Smooth muscle cell (in vitro differentiated cells): ENCODE results near the gene AMFR. TPM values are rescaled to one million over a fixed set of nuclear protein-coding genes. Genes with fewer than 3 reads are reported as not detected.

Source experiments
- DNase-seq: peaks from one replicate; lab custom pipeline; 2025; ENCODE audit not compliant: unreplicated experiment; lab: John Stamatoyannopoulos, UW
- H2AFZ ChIP-seq: fragments of 200-600 bp; sonication (generic); 2 replicates; pipeline ENCODE4 v1.6.0; 2016; ENCODE audit warnings: antibody characterized with exemption, low read depth, mild to moderate bottlenecking
- H3F3A ChIP-seq: fragments of 200-600 bp; sonication (generic); 2 replicates; pipeline ENCODE4 v1.6.0; 2017; ENCODE audit warnings: antibody characterized with exemption, low read depth
- H3K27ac ChIP-seq: fragments of 200-600 bp; sonication (generic); 2 replicates; pipeline ENCODE4 v1.5.1; 2016; ENCODE audit warnings: low read depth, mild to moderate bottlenecking
- H3K27me3 ChIP-seq: fragments of 200-600 bp; sonication (generic); 2 replicates; pipeline ENCODE4 v1.6.1; 2016; ENCODE audit warnings: low read depth, mild to moderate bottlenecking
- H3K36me3 ChIP-seq: fragments of 200-600 bp; sonication (generic); 2 replicates; pipeline ENCODE4 v1.5.1; 2016; ENCODE audit warnings: low read depth
- H3K4me1 ChIP-seq: fragments of 200-600 bp; sonication (generic); 2 replicates; pipeline ENCODE4 v1.5.1; 2016; ENCODE audit warnings: low read depth
- H3K4me2 ChIP-seq: fragments of 200-600 bp; sonication (generic); 2 replicates; pipeline ENCODE4 v1.6.0; 2016; ENCODE audit warnings: mild to moderate bottlenecking
- H3K4me3 ChIP-seq: fragments of 200-600 bp; sonication (generic); 2 replicates; pipeline ENCODE4 v1.5.1; 2016; ENCODE audit warnings: mild to moderate bottlenecking
- H3K79me2 ChIP-seq: fragments of 200-600 bp; sonication (generic); 2 replicates; pipeline ENCODE4 v1.6.0; 2016; ENCODE audit warnings: low read depth, mild to moderate bottlenecking
- H3K9ac ChIP-seq: fragments of 200-600 bp; sonication (generic); 2 replicates; pipeline ENCODE4 v1.6.0; 2016; ENCODE audit warnings: low read depth
- H3K9me3 ChIP-seq: fragments of 200-600 bp; sonication (generic); replicated peaks from 2 replicates; pipeline ENCODE4 v1.5.1; 2016; ENCODE audit warnings: low read depth
- H4K20me1 ChIP-seq: fragments of 200-600 bp; sonication (generic); 2 replicates; pipeline ENCODE4 v1.6.0; 2016; ENCODE audit warnings: low read depth
- CTCF ChIP-seq: fragments of 200-600 bp; sonication (generic); IDR thresholded peaks from 2 replicates; pipeline ENCODE4 v1.5.1; 2017; ENCODE audit warnings: borderline replicate concordance, mild to moderate bottlenecking, antibody characterized with exemption; ENCODE audit not compliant: insufficient read depth, poor library complexity, severe bottlenecking
- WGBS: methylation state at CpG from one replicate; pipeline ENCODE4 v1.1.7; 2016; ENCODE audit warnings: low lambda C conversion rate; 5-methylcytosine and 5-hydroxymethylcytosine counted together
- polyA plus RNA-seq: library from polyadenylated mRNA; unstranded; fragments of >200 nt; fragmentation: Nextera tagmentation; extraction: Ambion mirVana; gene quantifications from 2 replicates; pipeline ENCODE4 v1.2.1, GENCODE V29; 2016
- total RNA-seq: library from RNA; depleted of rRNA; stranded (reverse); fragments of >200 nt; gene quantifications from 2 replicates; pipeline ENCODE4 v1.2.3, GENCODE V29; 2014

AMFR gene
- total and polyA plus RNA-seq, 2 experiments from 2014 or later: 45.2 to 76.6 TPM

DNA sequence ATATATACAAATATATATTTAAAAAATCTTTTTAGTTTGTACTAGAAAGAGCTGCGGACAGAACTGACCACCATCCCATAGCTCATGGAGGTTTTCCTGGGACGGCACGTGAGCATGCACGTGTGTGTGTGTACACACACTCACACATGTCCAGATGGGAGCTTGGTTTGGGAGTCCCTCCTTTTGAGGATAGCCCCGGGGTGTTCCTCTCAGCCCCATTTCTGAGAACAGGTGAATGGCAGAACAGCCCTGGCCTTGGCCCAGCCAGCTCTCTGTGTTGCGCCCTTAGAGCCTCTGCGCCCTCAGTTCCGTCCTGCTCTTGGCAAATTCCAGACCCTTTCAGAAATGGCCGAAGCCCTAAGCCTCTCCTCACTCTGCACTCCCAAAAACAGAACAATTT lies 70.1 kb downstream of the AMFR start:
- 94% methylated on average over 9 of the region's 9 CpGs for WGBS
- Histone ChIP-seq H3K9ac (no peak overlapping the region), H3K27ac (no peak overlapping the region), H3K36me3 (no peaks in the 10 kb centered on the region), H3K4me1 (peaks cover 27% of the 10 kb centered on the region), H3K4me3 (no peak overlapping the region), H3K9me3 (no peaks in the 10 kb centered on the region), H2AFZ (no peak overlapping the region), H3K27me3 (no peaks in the 10 kb centered on the region), H3K79me2 (no peaks in the 10 kb centered on the region), H4K20me1 (no peaks in the 10 kb centered on the region), H3K4me2 (no peak overlapping the region), H3F3A (peaks cover 6% of the 10 kb centered on the region)
- no peak for DNase-seq
- TF ChIP-seq CTCF: no peak

- no peaks in the 10 kb centered on the region for H4K20me1 ChIP-seq
- no peaks in the 10 kb centered on the region for H3K36me3 ChIP-seq
- H3K27me3 ChIP-seq: no peaks in the 10 kb centered on the region
- no peak for TF ChIP-seq CTCF
- no peaks in the 10 kb centered on the region for H3K79me2 ChIP-seq
- no peak for DNase-seq
- peaks cover 27% of the 10 kb centered on the region for H3K4me1 ChIP-seq
- no peak overlapping the region for H3K4me2 ChIP-seq
- H3K27ac ChIP-seq: no peak overlapping the region
- H3K9me3 ChIP-seq: no peaks in the 10 kb centered on the region
- no peak overlapping the region for H3K9ac ChIP-seq
- peaks cover 6% of the 10 kb centered on the region for H3F3A ChIP-seq
- 97% methylated on average over 17 of the region's 17 CpGs for WGBS
- no peak overlapping the region for H3K4me3 ChIP-seq
- H2AFZ ChIP-seq: no peak overlapping the region
These were observed 70.6 kb downstream of the AMFR start for GRCh38 chr16:56354746-56355145.

DNA sequence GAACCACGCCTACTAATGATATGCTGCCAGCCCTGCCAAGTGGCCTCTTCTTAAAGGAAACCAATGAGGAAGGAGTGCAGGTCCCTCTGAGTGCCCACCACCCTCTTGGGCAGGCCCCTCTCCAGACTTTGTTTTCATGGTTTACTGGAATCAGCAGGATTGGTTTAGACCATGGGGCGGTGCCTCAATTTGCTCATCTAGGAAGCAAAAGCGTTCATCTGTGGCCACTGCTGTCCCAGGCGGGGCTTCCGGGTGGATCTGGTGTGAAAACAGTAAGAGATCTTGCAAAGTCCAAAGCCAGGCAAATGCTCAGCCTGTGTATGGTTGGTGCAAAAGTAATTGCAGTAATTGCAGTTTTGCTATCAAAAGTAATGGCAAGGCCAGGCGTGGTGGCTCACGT lies 71.3 kb downstream of the AMFR start:
- Histone ChIP-seq H3K4me2 (no peak overlapping the region), H3K27ac (no peak overlapping the region), H3K27me3 (no peaks in the 10 kb centered on the region), H3K4me1 (peaks cover 27% of the 10 kb centered on the region), H3K9ac (no peak overlapping the region), H2AFZ (no peak overlapping the region), H4K20me1 (no peaks in the 10 kb centered on the region), H3F3A (peaks cover 6% of the 10 kb centered on the region), H3K79me2 (no peaks in the 10 kb centered on the region), H3K9me3 (no peaks in the 10 kb centered on the region), H3K36me3 (no peaks in the 10 kb centered on the region), H3K4me3 (no peak overlapping the region)
- no peak for TF ChIP-seq CTCF
- DNase-seq: no peak
- 93% methylated on average over 7 of the region's 7 CpGs for WGBS

GRCh38 chr16:56353054-56353921 lies 72.1 kb downstream of the AMFR start:
- no peak for DNase-seq
- Histone ChIP-seq H4K20me1 (no peaks in the 10 kb centered on the region), H3K4me3 (no peak overlapping the region), H3K27me3 (no peaks in the 10 kb centered on the region), H3K9me3 (no peaks in the 10 kb centered on the region), H3K9ac (no peak overlapping the region), H2AFZ (no peak overlapping the region), H3K4me2 (no peak overlapping the region), H3K27ac (no peak overlapping the region), H3F3A (peaks cover 6% of the 10 kb centered on the region), H3K79me2 (no peaks in the 10 kb centered on the region), H3K36me3 (no peaks in the 10 kb centered on the region), H3K4me1 (peaks cover 22% of the 10 kb centered on the region)
- TF ChIP-seq CTCF: no peak
- 89% methylated on average over 15 of the region's 15 CpGs for WGBS
